Ascending aorta (tissue), 2 donors: ENCODE measurements around the gene HPN. TPM values are rescaled to one million over a fixed set of nuclear protein-coding genes. Genes with fewer than 3 reads are reported as not detected.

Experiments used
- DNase-seq, 2 donors: peaks; one replicate each; pipeline ENCODE4 v3.0.0-alpha.2; 2019; ENCODE audit warnings: low spot score in 2 of 2
- H3K27ac ChIP-seq, 2 donors: fragments of 200-600 bp; sonication (generic); one replicate each; pipeline ENCODE4 v1.5.1; 2016 to 2017; ENCODE audit warnings: mild to moderate bottlenecking in 1 of 2
- H3K27me3 ChIP-seq: fragments of 200-600 bp; sonication (generic); one replicate; pipeline ENCODE4 v1.5.1; 2017
- H3K36me3 ChIP-seq, 2 donors: fragments of 200-600 bp; sonication (generic); one replicate each; pipeline ENCODE4 v1.5.1; 2016
- H3K4me1 ChIP-seq, 2 donors: fragments of 200-600 bp; sonication (generic); one replicate each; pipeline ENCODE4 v1.5.1; 2016 to 2017; ENCODE audit warnings: mild to moderate bottlenecking in 1 of 2
- H3K4me3 ChIP-seq, 2 donors: fragments of 200-600 bp; sonication (generic); one replicate each; pipeline ENCODE4 v1.5.1; 2016 to 2017; ENCODE audit warnings: mild to moderate bottlenecking in 1 of 2
- H3K9me3 ChIP-seq, 2 donors: fragments of 200-600 bp; sonication (generic); one replicate each; pipeline ENCODE4 v1.5.1; 2016
- intact Hi-C: fragments of 100-400 bp; cut with DNase I; formaldehyde crosslinking; loops from one replicate; pipeline ENCODE4 v1.15.1; 2023
- total RNA-seq: library from RNA; depleted of rRNA; stranded (reverse); fragments of >200 nt; gene quantifications from one replicate; pipeline ENCODE4 v1.1.0, GENCODE V29; 2016
- TF ChIP-seq, protein P1 (sequence below), 3 experiments: fragments of 200-600 bp in 2 of 3; fragments of 450-650 bp in 1 of 3; sonication (generic) in 2 of 3; IDR thresholded peaks; one replicate each; pipeline ENCODE4 v1.5.1; 2016 to 2019; ENCODE audit warnings: antibody characterized with exemption in 3 of 3, mild to moderate bottlenecking in 1 of 3, moderate library complexity in 1 of 3

The HPN gene
- total RNA-seq, 1 donor from 2014 or later, result 0.85 TPM

DNA sequence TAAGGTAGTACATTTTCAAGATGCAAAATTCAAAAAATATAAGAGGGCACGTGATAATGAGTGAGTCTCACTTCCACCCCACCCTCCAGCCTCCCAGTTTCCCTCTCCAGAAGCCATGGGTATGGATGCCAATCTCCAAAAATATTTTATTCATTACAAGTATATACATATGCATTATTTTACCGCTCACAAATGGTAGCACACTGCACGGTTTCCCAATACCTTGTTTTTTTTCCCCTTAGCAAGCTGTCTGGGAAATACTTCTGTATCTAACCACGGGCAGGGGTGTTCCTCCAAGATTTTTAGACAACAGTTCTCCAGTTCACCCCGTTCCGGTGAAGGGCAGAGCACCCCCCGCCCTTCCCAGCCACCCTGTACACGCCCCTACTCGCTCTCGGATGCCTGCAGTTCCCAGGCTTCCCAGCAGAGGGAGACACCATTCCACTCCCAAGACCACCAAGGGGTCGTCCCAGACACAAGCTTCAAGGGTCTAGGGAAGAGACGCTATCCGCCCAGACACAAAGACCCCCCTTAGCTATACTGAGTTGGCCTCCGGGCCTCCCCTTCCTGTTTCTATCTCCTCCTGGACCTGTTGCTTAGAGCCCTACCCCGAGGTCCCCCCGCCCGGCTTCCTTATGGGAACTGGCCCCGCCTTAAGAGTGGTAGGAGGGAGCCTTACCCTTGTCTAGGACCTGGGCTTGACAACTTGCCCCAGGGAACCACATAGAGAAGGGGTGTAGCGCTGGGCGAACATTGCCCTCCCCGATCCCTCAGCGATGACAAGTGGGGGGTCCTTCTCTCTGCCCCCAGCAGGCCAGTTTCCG, 73.0 kb downstream of the HPN start:
- Histone ChIP-seq H3K9me3 (no peaks in the 10 kb centered on the region), H3K4me1 (peaks cover 4 to 6% of the 10 kb centered on the region in 2 donors), H3K4me3 (peak overlapping the region; percentile 10 to 55), H3K36me3 (no peaks in the 10 kb centered on the region), H3K27me3 (no peaks in the 10 kb centered on the region), H3K27ac (no peak overlapping the region)
- TF ChIP-seq, protein P1, sequence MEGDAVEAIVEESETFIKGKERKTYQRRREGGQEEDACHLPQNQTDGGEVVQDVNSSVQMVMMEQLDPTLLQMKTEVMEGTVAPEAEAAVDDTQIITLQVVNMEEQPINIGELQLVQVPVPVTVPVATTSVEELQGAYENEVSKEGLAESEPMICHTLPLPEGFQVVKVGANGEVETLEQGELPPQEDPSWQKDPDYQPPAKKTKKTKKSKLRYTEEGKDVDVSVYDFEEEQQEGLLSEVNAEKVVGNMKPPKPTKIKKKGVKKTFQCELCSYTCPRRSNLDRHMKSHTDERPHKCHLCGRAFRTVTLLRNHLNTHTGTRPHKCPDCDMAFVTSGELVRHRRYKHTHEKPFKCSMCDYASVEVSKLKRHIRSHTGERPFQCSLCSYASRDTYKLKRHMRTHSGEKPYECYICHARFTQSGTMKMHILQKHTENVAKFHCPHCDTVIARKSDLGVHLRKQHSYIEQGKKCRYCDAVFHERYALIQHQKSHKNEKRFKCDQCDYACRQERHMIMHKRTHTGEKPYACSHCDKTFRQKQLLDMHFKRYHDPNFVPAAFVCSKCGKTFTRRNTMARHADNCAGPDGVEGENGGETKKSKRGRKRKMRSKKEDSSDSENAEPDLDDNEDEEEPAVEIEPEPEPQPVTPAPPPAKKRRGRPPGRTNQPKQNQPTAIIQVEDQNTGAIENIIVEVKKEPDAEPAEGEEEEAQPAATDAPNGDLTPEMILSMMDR (IDR thresholded peaks at IDR 0.05), result peak; percentile 93 to 99 (median 98)
- intact Hi-C loops, result loop anchor here (1.0 to 2.0 kb wide), 3 partner anchors 10 to 154 kb away; partner anchors contain the start of genes LGI4 and USF2
- DNase-seq, result peak in 1 of 2 donors; percentile 80

DNA sequence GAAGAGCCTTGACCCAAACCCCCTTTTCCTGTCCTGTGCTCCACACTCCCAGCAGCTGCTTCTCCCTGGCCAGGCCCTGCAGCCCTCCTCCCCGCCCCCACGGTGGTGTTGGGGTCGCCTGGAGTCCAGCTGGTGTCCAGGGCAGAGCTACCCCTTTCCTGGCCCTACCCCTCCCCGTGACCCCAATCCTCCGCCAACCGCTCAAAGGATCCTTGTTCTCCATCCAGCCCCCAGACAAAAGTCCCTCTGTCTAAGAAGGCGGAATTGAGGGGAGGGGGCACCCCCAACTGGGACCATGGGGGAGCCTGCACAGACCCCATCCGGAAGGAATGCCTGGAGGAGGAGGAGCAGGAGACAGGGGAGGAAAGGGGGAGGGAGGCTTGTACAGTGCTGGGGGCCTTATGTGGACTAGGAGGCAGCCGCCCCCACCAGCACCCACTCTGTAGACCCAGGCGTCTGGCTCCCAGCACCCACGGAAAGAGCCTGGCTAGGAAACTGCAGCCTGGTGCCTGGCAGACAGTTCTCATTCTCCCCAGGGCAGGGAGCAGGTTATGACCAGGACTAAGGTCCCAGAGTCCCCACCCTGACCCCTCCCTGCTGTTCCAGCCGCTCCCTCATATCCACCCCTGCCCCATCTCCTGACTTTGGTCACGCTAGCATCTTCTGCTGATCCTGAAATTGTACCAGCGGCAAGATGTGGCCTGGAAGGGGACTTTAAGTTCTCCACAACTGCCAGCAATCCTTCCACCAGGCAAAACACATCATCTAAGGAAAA, 73.8 kb downstream of the HPN start, which contains the start of gene FXYD3:
FXYD3 (plus strand) TSS at position 647 of the 775 bp plus-strand sequence. CDS start 3,554 bp downstream, outside the sequence.
- intact Hi-C loops, result loop anchor here (2.0 kb wide), 1 partner anchor 153 kb away; the partner anchor contains the start of gene USF2
- Histone ChIP-seq H3K9me3 (no peaks in the 10 kb centered on the region), H3K4me1 (peaks cover 4 to 6% of the 10 kb centered on the region in 2 donors), H3K36me3 (no peaks in the 10 kb centered on the region), H3K4me3 (peak within 1 kb of the TSS; percentile 10 to 55), H3K27me3 (no peaks in the 10 kb centered on the region), H3K27ac (no peak within 1 kb of the TSS)
- TF ChIP-seq, protein P1 (IDR thresholded peaks at IDR 0.05), result no peak
- no peak for DNase-seq

Other genes starting within 250 kb of the HPN start
- 11.8 TPM for gene ZNF30, start 114.8 kb upstream of the HPN start, total RNA-seq
- 10.4 TPM for gene ZNF792, start 77.5 kb upstream of the HPN start, total RNA-seq
- 103 TPM for gene GRAMD1A, start 41.4 kb upstream of the HPN start, total RNA-seq
- 20.8 TPM for gene SCN1B, start 11.3 kb upstream of the HPN start, total RNA-seq
- gene FXYD3, start 74.1 kb downstream of the HPN start, total RNA-seq, result not detected
- gene LGI4, start 93.3 kb downstream of the HPN start, total RNA-seq, result 59.3 TPM
- gene FXYD1, start 97.1 kb downstream of the HPN start, total RNA-seq, result 34.8 TPM
- gene FXYD7, start 101.5 kb downstream of the HPN start, total RNA-seq, result not detected
- 138 TPM for gene FXYD5, start 113.0 kb downstream of the HPN start, total RNA-seq
- gene FAM187B, start 187.0 kb downstream of the HPN start, total RNA-seq, result not detected
- 79.4 TPM for gene LSR, start 207.3 kb downstream of the HPN start, total RNA-seq
- gene USF2, start 227.2 kb downstream of the HPN start, total RNA-seq, result 116 TPM
- not detected for gene HAMP, start 240.8 kb downstream of the HPN start, total RNA-seq